Cardiac septum (tissue), 1 donor: ENCODE measurements around the gene DDC. TPM values are rescaled to one million over a fixed set of nuclear protein-coding genes. Genes with fewer than 3 reads are reported as not detected.

ENCODE experiments used
- DNase-seq: peaks from one replicate; pipeline ENCODE4 v3.0.0-alpha.2; 2020; ENCODE audit warnings: low spot score
- intact Hi-C: fragments of 100-400 bp; cut with DNase I; formaldehyde crosslinking; loops from one replicate; pipeline ENCODE4 v1.14.0; 2022
- total RNA-seq: library from RNA; stranded (reverse); fragmentation: NEBNext Ultra II Directional; extraction: Animal tissue kit (Norgen Biotek cat#: 25700); gene quantifications from one replicate; pipeline ENCODE4 v1.2.1, GENCODE V29; 2021
- donor health status: DM: no; HTN: no; CAD: no.

The DDC gene
- total RNA-seq, 1 donor from 2014 or later = not detected

- intact Hi-C loops = no loop called here
- no peak for DNase-seq
These were observed 128.9 kb downstream of the DDC start for GRCh38 chr7:50436133-50436806.

DNA sequence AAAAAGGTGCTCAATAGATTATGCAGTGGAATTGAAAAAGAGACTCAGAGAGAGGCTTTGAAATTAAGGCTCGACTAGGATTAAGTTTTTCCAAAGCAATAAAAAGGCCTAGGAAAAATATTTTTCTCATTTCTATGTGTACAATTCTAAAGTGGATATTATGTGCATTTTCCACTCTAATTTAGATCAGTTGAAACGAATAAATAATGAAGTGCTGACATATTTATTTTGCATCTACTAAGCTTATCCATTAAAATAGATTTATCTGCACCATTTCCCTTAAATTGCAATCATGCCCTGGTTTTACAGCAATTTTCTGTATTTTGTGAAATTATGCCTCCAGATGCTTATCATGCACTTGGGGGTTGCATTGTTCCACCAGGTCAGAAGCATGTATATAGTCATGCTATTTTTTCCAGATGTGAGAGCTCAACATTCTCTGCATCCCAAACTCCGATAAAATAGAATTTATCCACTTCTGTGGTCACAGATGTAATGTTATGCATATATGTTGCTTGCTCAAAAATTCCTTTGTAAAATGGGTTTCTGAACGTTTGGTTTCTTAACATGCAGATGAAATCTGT, 133.4 kb downstream of the DDC start:
- intact Hi-C loops = no loop called here
- DNase-seq = no peak

DNA sequence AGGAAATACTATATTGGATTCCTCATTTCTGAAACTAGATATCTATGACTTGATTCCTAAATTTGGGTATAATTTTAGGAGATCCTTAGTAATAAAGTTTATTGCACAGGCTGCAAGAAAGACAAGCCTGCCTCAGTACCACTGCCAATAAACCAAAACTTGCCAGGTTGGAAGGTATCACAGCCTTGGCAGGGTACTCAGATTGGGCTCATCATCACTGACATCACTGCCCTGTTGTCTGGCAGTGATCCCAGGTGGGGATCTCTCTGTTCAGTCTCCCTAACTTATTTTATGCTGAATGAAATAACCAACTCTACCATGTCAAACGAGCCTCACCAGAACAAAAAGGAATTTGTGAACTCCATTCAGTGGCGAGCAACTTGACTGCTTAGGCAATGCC, 133.9 kb downstream of the DDC start:
- DNase-seq = no peak
- intact Hi-C loops = no loop called here

GRCh38 chr7:50428911-50429310, 136.3 kb downstream of the DDC start:
- intact Hi-C loops = no loop called here
- no peak for DNase-seq

- no peak for DNase-seq
- intact Hi-C loops = no loop called here
These were observed 137.7 kb downstream of the DDC start for GRCh38 chr7:50427518-50427917.

DNA sequence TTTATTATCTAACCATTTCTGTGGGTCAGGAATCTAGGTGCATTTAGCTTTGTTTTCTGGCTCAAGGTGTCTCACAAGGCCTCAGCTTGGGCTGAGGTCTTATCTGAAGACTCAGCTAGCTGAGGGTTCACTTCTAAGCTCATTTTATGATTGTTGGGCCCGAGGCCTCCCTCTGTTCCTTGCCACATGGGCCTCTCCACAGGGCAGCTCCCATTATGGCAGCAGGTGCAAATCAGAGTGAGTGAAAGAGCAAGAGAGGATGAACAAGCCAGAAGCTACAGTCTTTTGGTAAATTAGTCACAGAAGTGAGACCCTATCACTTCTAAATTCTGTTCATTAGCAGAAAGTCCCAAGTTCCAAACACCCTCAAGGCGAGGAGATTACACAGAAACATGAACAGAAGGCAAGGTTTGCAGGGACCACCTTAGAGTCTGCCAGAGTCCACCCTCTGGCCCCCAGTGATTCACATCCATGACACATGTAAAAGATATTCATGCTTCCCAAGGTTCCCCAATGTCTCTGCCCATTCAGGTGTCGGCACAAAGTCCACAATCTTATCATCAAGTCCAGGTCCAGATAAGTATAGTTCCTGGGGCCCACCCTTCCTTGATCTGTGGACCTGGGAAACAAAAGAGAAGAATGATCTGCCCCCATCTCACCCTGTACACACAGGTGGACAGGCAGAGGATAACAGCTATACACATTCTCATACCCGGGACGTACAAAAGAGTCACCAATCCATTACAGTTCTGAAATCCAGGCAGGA, 138.7 kb downstream of the DDC start:
- DNase-seq = no peak
- intact Hi-C loops = no loop called here

- intact Hi-C loops = no loop called here
- DNase-seq = no peak
These were observed 139.9 kb downstream of the DDC start for GRCh38 chr7:50425318-50425717.

DNA sequence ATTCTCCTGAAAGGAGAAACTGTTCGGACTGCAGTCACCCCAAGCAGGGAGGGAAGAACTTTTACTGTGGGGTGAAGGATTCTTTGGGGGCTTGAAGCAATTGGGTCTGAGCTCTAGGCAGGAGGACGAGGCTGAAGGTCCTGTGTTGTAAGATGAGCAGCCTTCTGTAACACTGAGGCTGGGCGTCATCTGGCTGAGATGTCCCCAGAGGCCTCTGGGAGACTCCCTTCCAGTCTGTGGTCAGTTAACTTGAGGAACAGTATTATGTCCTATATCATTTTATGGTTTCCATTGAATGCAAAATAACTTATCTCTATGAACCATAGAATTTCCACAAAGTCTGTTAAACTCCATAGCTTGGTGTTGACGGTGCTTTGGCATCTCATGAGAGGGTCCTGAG, 141.3 kb downstream of the DDC start:
- no peak for DNase-seq
- intact Hi-C loops = no loop called here

GRCh38 chr7:50422858-50423257, 142.3 kb downstream of the DDC start:
- intact Hi-C loops = no loop called here
- no peak for DNase-seq

- DNase-seq = no peak
- intact Hi-C loops = no loop called here
These were observed 144.2 kb downstream of the DDC start for GRCh38 chr7:50421043-50421442.

GRCh38 chr7:50418526-50419290, 146.5 kb downstream of the DDC start:
- intact Hi-C loops = loop anchor here (2.0 to 5.0 kb wide), 2 partner anchors 214 to 276 kb away; no protein-coding TSS in a partner anchor

GRCh38 chr7:50418086-50418515, 147.1 kb downstream of the DDC start:
- intact Hi-C loops = loop anchor here (2.0 to 5.0 kb wide), 2 partner anchors 213 to 276 kb away; no protein-coding TSS in a partner anchor
- no peak for DNase-seq

More at GRCh38 chr7:50418526-50419290, 146.5 kb downstream of the DDC start:
- no peak for DNase-seq

DNA sequence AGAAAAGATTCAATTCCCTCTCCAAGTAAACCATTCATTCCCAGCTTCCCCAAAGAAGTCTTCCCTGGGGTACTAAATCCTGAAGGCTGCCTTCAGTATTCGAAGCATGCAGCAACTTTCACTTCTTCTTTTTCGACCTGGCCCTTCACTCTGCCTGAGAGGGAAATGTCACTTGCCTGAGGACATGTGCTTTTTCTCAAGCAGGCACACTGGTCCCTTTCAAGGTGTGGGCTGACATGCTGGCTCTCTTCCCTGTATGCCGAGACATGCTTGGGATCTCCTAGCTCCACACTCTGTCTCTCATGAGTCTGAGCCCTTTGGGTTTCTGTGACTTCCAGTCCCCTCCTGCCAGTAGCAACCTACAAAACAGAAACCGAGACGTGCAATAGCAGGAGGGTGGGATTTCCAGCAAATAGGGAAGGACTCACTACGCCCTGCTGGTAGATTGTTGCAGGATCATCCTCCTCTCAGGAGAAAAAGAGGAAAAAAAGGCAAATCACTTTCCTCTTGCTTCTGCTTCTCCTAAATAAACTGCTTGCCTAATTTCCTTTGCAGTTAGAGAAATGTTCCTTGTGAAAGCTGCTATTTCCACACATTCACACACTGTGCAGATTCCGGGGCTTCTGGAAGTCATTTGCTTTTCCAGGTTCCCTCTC, 148.6 kb downstream of the DDC start:
- intact Hi-C loops = loop anchor here (5.0 kb wide), 1 partner anchor 274 kb away; no protein-coding TSS in a partner anchor
- no peak for DNase-seq

DNA sequence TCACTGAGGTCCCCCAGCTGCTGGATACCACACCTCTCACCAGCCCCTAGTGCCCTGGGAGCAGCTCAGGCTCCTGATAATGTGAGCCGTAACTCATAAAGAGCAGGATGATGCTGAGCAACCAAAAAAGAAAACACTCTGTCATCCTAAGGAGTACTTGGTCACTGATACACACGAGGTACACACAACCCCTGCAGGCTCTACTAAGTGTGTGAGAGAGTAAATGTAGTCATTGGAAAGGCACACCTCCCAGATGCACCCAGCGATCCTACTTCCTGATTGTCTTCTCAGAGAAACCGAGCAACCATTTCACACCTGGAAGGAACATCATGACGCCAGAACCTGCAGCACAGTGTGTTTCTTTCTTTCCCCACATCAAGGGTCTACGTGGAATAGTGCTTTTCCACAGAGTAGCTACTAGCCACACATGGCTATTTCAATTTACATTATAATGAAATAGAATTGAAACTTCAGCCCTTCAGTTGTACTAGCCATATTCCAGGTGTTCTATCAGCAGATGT, 149.3 kb downstream of the DDC start:
- DNase-seq = no peak
- intact Hi-C loops = loop anchor here (5.0 kb wide), 1 partner anchor 274 kb away; no protein-coding TSS in a partner anchor

- DNase-seq = no peak
- intact Hi-C loops = no loop called here
These were observed 151.6 kb downstream of the DDC start for GRCh38 chr7:50413561-50413960.

DNA sequence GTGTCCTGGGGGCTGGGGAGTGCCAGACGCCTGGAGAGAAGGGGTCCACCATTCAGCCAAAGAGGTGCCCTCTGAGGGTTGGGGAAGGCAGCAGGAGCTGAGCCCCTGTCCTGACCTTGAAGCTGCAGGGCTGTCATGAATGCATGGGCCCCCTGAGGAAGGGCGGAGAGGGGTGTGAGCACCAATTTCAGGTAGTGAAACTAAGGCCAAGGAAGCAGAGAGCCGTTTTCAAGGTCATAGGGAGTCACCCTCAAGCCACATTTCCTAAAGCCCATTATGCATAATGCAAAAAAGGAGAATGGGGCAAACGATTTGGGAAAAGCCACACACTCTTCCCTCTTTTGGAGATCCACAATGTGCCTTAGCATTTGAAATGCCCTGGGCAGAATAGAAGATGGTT, 152.2 kb downstream of the DDC start:
- no peak for DNase-seq
- intact Hi-C loops = no loop called here

DNA sequence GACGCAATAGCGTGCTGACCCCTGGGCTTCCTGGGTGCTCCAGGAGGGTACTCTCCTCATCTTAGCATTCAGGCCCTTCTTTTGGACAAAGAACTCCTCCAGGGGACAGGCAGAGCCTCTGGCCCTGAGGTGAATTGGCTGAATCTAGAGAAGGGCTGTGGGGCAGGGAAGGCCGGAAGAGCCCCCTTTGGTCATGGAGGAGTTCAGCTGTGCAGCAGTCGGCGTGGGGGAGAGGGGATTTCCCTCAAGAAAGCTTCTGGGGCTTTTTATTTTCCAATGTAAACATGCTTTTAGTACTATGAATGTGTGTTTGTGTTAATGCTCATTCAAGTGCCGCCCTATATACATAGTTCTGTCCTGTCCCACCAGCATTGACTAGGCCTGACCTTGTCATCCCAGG, 153.9 kb downstream of the DDC start:
- no peak for DNase-seq
- intact Hi-C loops = no loop called here

GRCh38 chr7:50409856-50410745, 155.1 kb downstream of the DDC start:
- DNase-seq = no peak
- intact Hi-C loops = no loop called here
